NCI-H187 treated with DMSO at 0.1 percent for 48 hours (cell line): Measurements from ENCODE around the gene THRAP3.

Experiments used
- DNase-seq: peaks from one replicate; lab custom pipeline; 2025; lab: John Stamatoyannopoulos, UW

Gene THRAP3

DNA sequence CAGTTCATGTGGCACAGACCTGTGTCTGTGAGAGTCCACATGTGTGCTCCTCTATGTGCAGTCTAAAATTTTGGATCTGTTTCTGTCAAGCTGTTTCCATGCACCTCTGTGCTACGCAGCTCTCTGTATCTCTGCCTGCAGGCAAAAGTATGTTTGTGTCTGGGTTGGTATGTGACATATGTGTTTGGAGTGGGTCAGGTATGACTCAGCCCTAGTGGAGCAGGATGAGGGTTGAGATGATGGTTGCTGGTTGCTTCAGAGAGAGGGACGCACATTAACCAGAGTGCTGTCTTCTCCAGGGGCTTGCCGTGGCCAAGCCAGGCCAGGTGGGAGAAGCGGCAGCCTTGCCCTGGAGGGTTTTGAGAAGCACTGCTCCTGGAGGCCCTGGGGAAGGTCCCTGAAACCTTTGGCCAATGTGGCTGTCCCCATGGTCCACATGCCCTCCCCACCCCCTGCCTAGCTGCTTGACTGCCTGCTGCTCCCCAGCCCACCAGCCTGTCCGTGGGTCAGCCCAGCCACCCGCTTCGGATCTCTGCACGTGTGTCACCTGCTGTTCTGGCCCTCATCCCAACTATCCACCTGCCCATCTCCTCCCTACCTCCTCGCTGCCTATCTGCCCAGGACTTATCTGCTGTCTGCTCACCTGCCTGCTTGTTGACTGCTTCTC, 103.3 kb downstream of the THRAP3 start:
- DNase-seq: no peak

- no peak for DNase-seq
These were observed 103.8 kb downstream of the THRAP3 start for GRCh38 chr1:36328088-36328480.

GRCh38 chr1:36328713-36329112, 104.5 kb downstream of the THRAP3 start:
- DNase-seq: no peak

DNA sequence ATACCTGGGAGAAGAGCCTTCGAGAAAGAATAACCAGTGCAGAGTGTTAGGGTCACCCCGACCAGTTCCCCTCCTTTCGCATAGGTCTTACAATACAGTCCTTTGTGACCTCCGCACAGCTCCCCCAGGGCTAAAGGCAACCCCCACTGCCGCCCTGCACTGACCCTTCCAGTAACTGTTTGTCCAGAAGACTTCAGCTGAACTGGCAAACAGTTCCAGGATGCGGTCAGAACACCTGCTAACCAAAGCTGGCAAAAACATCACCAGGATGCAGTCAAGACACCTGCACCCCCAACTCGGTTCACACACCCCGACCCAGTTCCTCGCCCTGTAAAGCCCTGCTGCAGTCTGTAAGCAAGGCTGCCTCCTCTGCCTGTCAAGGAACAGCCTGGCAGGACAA, 105.6 kb downstream of the THRAP3 start:
- DNase-seq: no peak

- DNase-seq: no peak
These were observed 106.7 kb downstream of the THRAP3 start for GRCh38 chr1:36330940-36331339.

- no peak for DNase-seq
These were observed 113.6 kb downstream of the THRAP3 start for GRCh38 chr1:36337830-36338229.

- no peak for DNase-seq
These were observed 115.0 kb downstream of the THRAP3 start for GRCh38 chr1:36339215-36339614.

DNA sequence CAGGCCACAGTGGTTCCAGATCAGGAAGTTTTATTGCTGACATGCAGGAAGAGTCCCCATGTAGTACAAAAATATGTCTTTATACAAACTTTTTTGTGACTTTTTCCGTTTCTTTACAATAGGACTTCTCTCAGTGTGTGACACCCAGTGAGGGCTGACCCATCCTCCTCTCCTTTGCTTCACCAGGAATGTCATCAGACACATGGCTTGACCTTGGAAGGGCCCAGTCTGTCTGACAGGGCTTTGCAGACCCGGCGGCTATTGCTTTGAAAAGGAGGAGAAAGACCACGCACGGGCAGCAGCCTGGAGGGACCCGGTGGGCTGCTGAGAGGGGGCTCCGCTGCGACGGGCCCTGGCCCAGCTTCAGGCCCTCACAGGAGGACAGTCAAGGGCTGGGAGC, 115.4 kb downstream of the THRAP3 start:
- no peak for DNase-seq

DNA sequence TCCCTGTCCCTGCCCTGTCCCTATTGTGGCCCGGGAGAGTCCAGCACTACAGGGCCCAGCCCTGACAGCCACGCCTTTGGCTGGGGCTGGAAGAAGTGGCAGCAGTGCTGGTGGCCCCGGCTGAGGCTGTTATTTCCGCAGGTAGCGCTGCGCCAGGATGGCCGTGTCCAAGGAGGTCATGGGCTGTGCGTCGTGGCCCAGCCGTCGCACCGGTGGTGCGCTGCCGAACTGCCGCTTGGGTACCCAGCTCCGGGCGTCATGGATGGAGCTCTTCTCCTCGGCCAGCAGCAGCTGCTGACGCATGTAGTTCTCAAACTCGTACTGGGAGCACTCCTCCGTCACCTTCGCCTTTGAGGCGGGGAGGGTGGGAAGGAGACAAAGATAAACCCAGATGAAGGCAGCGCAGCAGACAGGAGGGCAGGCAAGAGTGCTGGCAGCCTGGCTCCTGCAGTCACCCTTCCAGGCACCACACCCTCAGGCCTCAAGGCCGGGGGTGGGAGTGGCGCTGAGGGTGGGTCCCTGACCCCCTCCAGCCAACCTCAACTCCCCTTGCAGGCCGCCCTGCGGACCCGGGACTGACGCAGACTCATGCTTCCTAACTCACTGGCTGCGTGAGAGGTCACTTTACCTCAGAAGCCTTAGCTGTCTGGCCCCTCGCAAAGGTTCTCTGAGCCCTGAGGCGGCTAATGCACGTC, 117.5 kb downstream of the THRAP3 start:
- DNase-seq: no peak

GRCh38 chr1:36342426-36343185, 118.4 kb downstream of the THRAP3 start:
- DNase-seq: no peak

- no peak for DNase-seq
These were observed 119.6 kb downstream of the THRAP3 start for GRCh38 chr1:36343651-36344394.

- no peak for DNase-seq
These were observed 120.1 kb downstream of the THRAP3 start for GRCh38 chr1:36344395-36344680.

- DNase-seq: no peak
These were observed 121.1 kb downstream of the THRAP3 start for GRCh38 chr1:36345353-36345752.

DNA sequence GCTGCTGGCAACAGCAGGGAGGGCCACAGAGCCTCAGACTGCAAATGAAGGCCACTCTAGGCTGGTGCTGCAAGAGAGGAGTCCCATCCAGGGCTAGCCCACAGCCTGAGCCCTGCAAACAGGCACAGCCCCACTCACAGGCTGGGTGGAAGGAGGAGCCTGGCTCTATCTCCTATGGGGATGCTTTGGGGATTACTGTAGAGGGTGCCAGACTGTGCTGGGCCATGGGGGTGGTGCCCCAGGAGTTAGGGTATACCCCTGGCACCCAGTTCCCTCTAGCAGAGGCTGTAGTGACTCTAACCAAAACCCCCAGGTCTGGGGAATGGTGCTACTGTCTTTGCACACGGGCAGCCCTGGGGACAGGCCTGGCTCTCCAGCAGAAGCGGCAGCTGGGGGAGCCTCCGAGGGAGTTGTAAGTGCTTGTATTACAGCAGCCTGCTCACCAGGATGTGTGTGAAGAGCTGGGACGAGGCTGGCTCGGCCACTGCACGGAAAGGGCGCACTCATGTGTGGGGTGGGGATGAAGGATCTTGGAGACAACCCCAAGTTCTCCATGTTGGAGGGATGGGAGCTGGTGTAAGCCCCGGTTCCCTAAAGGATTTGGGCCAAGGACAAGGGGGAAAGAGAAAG, 122.6 kb downstream of the THRAP3 start:
- DNase-seq: no peak

DNA sequence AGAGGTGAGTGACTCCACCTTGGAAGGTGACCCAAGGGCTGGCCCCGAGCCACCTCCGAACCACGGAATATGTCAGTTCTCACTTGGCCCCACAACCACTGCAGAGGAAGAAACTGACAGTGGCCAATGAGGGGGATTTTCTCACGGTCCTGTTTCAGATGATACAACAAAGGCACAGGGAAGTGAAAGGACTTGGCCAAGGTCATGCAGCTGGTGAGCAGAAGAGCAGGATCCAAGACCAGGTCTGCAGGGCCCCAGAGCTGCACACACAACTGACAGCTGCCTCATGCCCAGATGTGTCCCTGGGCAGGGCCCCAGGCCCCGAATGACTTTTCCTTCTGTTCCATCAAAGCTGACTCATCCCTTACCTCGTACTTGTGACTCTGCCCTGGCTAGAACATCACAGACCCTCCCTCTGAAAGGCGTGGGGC, 125.0 kb downstream of the THRAP3 start:
- DNase-seq: no peak

DNA sequence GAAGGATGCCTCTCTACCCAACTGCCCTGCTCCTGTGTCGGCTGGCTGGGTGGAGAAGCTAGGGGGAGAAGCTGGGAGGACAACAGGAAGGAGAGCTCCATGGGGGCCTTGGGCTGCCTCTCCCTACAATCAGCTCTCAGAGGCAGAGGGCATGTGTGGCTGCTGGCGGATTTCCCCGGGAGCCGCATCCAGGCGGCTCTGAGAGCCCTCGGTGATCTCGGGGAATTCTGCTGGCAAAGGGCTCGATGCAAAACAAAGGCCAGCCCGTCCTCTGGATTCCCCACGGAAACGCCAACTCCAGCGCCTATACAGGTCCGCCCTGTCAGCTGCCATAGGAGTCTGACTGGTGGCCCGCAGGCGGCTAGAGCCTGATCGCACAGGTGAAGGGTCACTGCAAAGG, 125.6 kb downstream of the THRAP3 start:
- no peak for DNase-seq

GRCh38 chr1:36350659-36351226, 126.5 kb downstream of the THRAP3 start:
- no peak for DNase-seq

GRCh38 chr1:36351227-36351977, 127.2 kb downstream of the THRAP3 start:
- no peak for DNase-seq

DNA sequence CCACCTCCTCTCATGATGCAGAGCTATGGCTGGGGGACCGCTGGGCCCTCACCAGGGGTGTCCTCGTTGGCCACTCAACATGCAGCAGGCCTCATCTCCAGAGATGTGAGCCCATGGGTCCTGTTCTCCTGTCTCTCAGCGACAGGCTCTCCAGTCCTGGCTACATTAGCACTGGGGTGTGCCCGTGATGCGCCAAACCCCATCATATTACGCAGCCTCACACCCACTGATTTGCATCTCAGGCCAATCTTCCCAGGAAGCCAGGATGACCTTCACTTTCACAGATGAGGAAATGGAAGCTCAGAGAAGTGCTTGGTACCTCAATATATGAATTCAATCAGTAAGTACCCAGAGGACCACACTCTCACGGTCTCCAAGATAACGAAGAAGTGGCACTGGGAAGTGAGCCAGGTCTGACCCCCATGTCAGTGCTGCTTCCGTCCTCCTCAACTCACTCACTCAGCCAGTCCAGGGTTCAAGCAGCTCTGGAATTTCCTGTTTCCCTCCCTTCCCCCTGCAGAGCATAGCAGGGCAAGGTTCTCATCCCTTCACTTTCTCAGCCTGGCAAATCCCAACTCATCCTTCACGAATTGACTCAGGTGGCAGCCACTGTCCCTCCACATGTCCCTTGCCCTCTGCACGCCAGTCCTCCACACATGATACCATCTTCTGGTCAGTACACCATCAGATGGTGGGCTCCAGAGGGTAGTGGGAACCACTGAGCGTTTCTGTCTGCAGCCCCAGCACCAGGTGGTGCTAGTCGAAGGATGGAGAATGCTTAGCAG, 128.1 kb downstream of the THRAP3 start:
- DNase-seq: no peak
